Stimulated activated CD4-positive, alpha-beta T cell treated with anti-CD3 and anti-CD28 coated beads, Interleukin-15, amount 100 ng/mL, for 1 hour (primary cell): Measurements from ENCODE around the gene PTPRM.

Experiments
- DNase-seq, 2 donors: peaks; one replicate each; pipeline ENCODE4 v3.0.0-alpha.2; 2020; ENCODE audit warnings: low read depth in 1 of 2, low spot score in 1 of 2

PTPRM gene

GRCh38 chr18:7663366-7664312, 96.5 kb downstream of the PTPRM start:
- DNase-seq = no peak

DNA sequence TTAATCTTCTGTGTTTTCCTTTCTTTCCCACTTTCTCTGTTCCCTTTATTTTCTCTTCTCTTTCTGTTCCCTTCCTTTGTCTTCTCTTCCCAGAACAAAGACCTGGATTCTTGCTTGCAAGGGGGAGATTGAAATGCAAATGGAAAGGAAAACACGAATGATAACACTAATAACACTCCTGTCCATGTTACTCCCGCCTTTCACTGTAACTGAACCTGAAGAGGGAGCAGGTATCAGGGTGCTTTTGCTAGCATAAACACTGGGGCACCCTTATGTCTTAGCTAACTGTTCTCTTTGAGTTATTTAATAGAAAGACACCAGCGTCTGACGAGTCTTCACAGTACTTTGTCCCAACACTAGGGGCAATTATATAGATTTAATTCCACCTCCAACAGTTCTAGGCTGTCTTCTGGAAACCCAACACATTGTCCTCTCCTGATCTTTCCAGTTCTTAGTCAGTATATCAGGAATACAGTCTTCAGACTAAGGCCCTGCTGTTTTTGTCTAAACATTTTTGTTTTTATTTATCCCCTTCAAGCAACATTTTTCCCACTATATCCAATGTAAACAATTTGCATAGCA, 99.2 kb downstream of the PTPRM start:
- no peak for DNase-seq

DNA sequence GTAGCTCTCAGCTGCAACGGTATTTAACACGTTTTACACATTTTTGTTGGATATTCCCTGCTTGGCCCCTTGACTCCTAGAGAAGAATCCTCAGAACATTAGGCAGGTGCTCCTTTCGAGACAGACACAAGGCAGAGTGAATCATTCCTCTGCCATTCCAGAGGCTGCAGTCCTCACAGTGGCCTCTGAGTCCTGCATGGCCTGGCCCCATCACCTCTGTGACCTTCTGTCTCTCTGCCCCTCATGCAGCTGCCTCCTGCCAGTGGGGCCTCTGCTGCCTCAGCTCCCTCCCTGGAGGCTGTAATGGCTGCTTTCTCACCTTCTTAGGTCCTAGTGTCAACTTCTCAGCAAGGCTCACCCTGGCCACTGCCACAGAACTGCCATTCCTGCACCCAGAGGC, 101.3 kb downstream of the PTPRM start:
- DNase-seq = no peak

GRCh38 chr18:7669361-7669760, 102.2 kb downstream of the PTPRM start:
- DNase-seq = no peak

GRCh38 chr18:7671105-7671504, 104.0 kb downstream of the PTPRM start:
- DNase-seq = no peak

DNA sequence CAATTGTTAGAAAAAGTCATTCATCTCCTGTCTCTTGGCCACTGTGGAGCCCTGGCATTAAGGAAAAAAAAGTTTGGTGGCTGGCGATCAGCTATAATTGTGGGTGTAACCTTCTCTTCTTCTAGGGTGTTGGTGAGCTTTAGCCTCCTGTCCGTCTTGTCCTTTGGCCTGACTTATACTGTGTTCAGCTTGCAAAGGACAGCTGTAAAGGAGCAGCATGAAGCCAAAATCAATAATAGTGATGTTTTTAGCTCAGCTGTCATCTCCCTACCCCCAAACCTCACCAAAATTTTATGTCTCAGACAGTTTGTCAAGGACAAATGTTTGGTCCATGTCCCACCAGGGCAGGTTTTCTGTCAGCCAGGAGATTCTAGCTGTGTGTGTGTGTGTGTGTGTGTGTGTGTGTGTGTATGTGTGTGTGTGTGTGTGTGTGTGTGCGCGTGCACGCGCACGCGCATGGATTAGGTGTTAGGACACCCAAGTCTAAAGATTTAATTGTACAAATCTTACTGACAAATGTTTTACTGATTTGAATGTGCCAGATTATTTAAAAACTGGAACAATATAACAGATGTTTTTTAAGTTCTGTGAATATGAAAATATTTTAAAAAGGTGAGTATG, 109.2 kb downstream of the PTPRM start:
- DNase-seq = no peak

DNA sequence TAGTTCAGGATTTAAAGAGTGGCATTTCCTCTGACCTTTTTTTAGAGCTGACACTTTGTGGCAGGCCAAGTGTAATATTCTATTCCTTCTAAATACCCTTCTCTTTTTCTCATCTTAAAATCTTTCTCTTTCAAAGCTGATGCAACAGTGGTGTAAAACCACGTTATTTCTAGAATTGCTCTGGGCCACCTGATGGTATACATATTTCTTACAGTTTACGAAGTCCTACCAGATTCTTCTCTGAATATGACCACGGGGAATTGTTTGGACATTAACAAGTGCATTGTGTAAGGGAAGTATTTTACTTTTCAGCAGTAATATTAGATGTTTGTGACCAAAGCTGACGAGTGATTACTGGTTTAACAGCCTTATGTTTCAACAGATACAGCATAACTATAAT, 109.9 kb downstream of the PTPRM start:
- DNase-seq = no peak

DNA sequence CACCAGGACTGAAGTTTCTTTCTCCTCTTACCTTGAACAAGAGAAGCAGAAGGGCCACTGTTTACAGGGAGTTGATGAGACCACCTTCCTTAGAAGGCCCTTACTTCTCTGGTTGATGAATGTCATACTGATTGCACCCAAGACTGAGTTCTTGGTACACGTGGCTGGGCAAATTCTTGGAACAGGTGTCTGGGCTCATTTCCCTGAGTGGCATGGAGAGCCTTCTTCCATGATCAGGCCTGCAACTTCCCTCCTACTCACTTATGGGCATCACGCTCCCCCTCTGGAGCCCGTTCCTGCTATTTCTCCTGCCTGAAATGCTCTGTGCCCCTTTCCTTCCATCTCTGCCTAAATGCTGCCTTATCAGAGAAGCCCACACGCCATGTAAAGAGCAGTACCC, 110.3 kb downstream of the PTPRM start:
- no peak for DNase-seq

- DNase-seq = no peak
Measured at GRCh38 chr18:7678389-7678788, 111.3 kb downstream of the PTPRM start.

DNA sequence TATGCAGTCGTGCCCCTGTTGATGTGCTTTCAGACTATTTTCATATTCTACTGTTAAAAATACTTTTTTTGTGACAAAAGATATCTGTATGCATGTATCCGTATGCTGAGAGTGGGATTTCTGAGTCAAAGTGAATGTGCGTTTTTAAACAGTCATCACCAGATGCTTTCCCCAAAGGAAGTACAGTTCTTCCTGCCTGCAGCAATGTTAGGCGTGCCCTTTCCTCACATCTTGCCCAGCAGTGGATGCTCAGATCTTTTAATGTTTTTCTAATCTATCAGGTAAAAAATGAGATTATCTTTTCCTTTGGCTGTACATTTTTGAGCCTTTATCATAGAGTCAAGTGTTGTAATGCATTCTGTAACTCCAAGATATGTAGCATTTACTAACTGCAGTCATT, 111.7 kb downstream of the PTPRM start:
- no peak for DNase-seq

DNA sequence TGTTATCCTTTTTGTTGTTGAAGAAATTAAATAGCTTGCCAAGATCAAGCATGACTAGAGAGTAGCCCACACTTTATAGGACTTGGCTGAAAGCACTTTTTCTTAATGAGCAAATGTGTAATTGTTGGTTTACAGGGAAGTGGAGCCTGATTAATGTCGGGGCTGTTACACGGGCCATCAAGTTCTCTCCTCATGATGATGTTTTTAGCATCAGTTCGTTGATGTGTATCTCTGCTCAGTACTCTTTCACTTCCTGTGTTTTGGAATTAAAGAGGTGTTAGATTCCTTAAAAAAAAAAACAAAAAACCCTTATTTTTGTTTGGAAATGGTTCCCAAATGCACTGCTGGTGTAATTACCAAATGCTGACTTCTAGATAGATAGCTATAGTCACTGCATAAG, 114.2 kb downstream of the PTPRM start:
- no peak for DNase-seq

GRCh38 chr18:7682321-7682720, 115.2 kb downstream of the PTPRM start:
- no peak for DNase-seq

DNA sequence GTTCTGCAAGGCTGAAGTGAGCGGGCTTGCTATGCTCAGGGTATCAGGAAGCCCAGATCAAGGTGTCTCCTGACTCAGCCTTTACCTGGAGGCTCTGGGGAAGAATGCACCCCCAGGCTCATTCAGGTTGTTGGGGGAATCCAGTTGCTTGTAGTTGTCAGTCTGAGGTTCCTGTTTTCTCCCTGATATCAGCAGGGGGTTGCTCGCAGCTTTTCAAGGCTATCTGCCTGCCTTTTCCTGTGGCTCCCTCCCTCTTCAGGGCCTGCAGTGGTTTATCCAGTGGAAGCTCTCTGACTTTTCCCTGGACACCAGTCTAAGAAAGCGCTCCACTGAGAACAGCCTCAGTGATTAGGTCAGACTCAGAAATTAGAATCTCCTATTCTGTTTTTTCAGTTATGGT, 116.6 kb downstream of the PTPRM start:
- DNase-seq = no peak

DNA sequence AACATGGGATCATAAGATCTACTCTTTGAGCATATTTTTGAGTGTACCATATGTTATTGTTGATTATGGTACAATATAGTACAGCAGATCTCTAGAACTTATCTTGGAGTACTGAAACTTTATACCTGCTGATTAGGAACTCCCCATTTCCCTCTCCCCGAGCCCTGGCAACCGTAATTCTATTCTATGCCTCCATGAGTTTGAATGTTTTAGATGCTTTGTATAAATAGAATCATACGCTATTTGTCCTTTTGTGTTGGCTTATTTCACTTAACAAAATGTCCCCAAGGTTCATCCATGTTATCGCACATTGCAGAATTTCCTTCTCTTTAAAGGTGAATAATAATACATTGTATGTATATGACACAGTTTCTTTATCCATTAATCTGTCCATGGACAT, 117.2 kb downstream of the PTPRM start:
- DNase-seq = no peak

DNA sequence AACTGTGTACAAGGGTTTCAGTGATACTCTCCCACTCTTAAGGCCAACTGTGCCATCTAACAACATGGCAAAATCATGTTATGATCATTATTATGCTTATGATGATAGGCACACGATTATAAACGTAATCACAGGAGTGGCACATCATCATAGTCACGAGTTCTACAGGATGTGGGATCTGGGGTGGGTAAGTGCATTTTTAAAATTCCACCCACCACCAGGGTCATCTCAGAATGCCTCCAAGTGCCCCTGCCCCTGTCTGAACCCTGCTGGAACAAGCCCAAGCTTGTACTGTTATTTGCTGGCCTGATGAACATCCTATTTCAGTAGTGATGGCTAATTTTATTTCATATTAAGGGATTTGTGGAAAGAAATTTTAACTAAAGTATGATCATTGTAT, 117.8 kb downstream of the PTPRM start:
- no peak for DNase-seq

DNA sequence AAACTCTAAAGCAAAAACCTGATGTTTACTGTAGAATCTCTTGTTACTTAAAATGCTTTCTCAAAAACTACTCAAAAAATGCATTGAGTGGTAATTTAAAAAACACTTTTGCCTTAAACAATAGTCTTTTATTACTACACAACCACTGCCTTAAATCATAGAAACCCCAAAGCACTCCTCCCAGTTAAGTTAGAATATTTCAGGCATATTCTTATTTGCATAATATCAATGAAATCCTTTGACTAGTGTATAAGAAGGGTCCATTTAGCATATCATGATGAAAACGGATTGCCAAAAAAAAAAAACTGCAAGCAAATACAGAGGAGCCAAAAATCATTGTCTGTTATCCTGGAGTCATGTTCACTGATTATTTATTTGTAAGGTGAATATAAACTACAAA, 119.2 kb downstream of the PTPRM start:
- no peak for DNase-seq

GRCh38 chr18:7688580-7688979, 121.5 kb downstream of the PTPRM start:
- no peak for DNase-seq

DNA sequence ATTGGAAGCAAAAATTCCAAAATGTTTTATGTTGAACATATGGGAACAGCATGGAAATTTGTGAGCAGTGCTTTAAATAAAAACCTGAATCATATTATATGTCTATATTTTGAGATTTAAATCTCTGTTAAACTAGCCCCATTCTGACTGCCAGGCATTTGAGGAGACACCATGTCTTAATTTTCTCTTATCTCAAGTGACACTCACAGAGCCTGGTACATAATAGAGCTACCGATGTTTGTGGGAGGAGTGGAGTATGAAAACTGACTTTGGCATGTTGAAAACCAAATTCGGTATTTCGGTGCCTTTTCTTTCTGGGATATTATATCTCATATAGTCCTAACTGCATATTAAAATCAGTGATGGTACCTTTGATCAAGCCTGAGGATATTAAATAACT, 124.1 kb downstream of the PTPRM start:
- DNase-seq = no peak

GRCh38 chr18:7696780-7697179, 129.7 kb downstream of the PTPRM start:
- no peak for DNase-seq

DNA sequence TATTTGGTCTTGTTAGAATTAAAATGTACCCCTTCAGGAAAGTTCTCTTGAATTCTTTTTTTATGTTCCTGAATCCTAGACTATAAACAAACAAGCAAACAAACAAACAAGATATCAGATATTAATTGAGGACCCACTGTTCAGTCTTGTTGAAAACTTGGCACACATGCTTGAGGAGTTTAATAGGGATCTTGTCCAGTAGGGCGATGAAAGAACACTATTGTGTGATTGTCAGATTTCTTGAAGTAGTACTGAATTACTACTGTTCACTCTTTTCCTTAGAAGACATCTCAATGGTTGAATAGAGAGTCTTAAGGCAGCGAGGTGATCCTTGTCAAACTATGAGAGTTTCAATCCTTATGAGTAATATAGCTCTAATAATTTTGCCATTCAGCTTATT, 130.2 kb downstream of the PTPRM start:
- no peak for DNase-seq

GRCh38 chr18:7711495-7711894, 144.4 kb downstream of the PTPRM start:
- no peak for DNase-seq

- DNase-seq = no peak
Measured at GRCh38 chr18:7720395-7720794, 153.3 kb downstream of the PTPRM start.
